AG09309 (cell line): ENCODE data around the gene NRTN.

Experiments used
- DNase-seq: peaks from one replicate; pipeline ENCODE4 v3.0.0-alpha.2; 2010; ENCODE audit warnings: low read depth
- H3K4me3 ChIP-seq: 2 replicates; pipeline ENCODE4 v1.5.1; 2011; ENCODE audit warnings: mild to moderate bottlenecking, low read depth, low read length, moderate library complexity; ENCODE audit not compliant: control insufficient read depth
- CTCF ChIP-seq: IDR thresholded peaks from 2 replicates; pipeline ENCODE4 v1.5.1; 2011; ENCODE audit warnings: mild to moderate bottlenecking, low read depth, low read length, inconsistent platforms; ENCODE audit not compliant: insufficient read depth, control insufficient read depth; ENCODE audit errors: missing control alignments

Gene NRTN

GRCh38 chr19:5790559-5791520, 14.0 kb upstream of the NRTN start, which contains the start of gene DUS3L:
Gene DUS3L (minus strand): TSS chr19:5791163. CDS start chr19:5791141, 22 bp downstream.
- no peak for TF ChIP-seq CTCF
- H3K4me3 ChIP-seq, result peak within 1 kb of the TSS; percentile 55
- peak; percentile 92 for DNase-seq

- DNase-seq, result no peak
- no peak overlapping the region for H3K4me3 ChIP-seq
- no peak for TF ChIP-seq CTCF
Observed at GRCh38 chr19:5792224-5792623, 12.6 kb upstream of the NRTN start.

GRCh38 chr19:5793188-5793587, 11.7 kb upstream of the NRTN start:
- TF ChIP-seq CTCF, result no peak
- no peak overlapping the region for H3K4me3 ChIP-seq
- DNase-seq, result no peak

- H3K4me3 ChIP-seq, result no peak overlapping the region
- DNase-seq, result no peak
- TF ChIP-seq CTCF, result no peak
Observed at GRCh38 chr19:5795382-5795919, 9.4 kb upstream of the NRTN start.

- no peak for DNase-seq
- H3K4me3 ChIP-seq, result no peak overlapping the region
- TF ChIP-seq CTCF, result no peak
Observed at GRCh38 chr19:5798244-5798643, 6.6 kb upstream of the NRTN start.

- no peak for DNase-seq
- H3K4me3 ChIP-seq, result no peak overlapping the region
- TF ChIP-seq CTCF, result no peak
Observed at GRCh38 chr19:5799247-5800241, 5.3 kb upstream of the NRTN start.
